Keratinocyte (primary cell): ENCODE measurements around the gene BBOX1. TPM values are rescaled to one million over a fixed set of nuclear protein-coding genes. Genes with fewer than 3 reads are reported as not detected.

Experiments used
- DNase-seq: peaks from one replicate; pipeline ENCODE4 v3.0.0-alpha.2; 2011; ENCODE audit warnings: low read depth, missing footprints, low spot score
- FAIRE-seq: peaks from 2 replicates; lab custom pipeline; 2011; peaks lifted over from hg19 to GRCh38; lab: Jason Lieb, UNC
- H2AFZ ChIP-seq: 2 replicates; pipeline ENCODE4 v1.6.0; 2012; ENCODE audit warnings: low read length, control low read depth, inconsistent platforms; ENCODE audit not compliant: control insufficient read depth
- H3K27ac ChIP-seq: 2 replicates; pipeline ENCODE4 v1.5.1; 2011; ENCODE audit warnings: low read length; ENCODE audit not compliant: control insufficient read depth, insufficient read depth
- H3K27me3 ChIP-seq: 3 replicates; pipeline ENCODE4 v1.6.0; 2011; ENCODE audit warnings: low read length; ENCODE audit not compliant: control insufficient read depth, insufficient read depth; ENCODE audit errors: extremely low read depth
- H3K36me3 ChIP-seq, 2 experiments: 2 replicates in 1 of 2; 3 replicates in 1 of 2; pipeline ENCODE4 v1.5.1; 2011; ENCODE audit warnings: low read length in 2 of 2, mild to moderate bottlenecking in 1 of 2; ENCODE audit not compliant: control insufficient read depth in 2 of 2, insufficient read depth in 2 of 2; ENCODE audit errors: extremely low read depth in 1 of 2
- H3K4me1 ChIP-seq: 3 replicates; pipeline ENCODE4 v1.5.1; 2011; ENCODE audit warnings: low read length; ENCODE audit not compliant: control insufficient read depth, insufficient read depth; ENCODE audit errors: extremely low read depth
- H3K4me2 ChIP-seq: 3 replicates; pipeline ENCODE4 v1.6.0; 2011; ENCODE audit warnings: low read depth, low read length; ENCODE audit not compliant: control insufficient read depth, insufficient read depth; ENCODE audit errors: extremely low read depth
- H3K4me3 ChIP-seq, 3 experiments: fragments of 200-600 bp in 1 of 3; sonication (generic) in 1 of 3; 2 replicates in 2 of 3; 3 replicates in 1 of 3; pipeline ENCODE4 v1.5.1; 2011 to 2016; ENCODE audit warnings: low read length in 3 of 3, mild to moderate bottlenecking in 3 of 3, control low read depth in 2 of 3, inconsistent platforms in 1 of 3, low read depth in 1 of 3, mixed read lengths in 1 of 3, mixed run types in 1 of 3, moderate library complexity in 1 of 3; ENCODE audit not compliant: control insufficient read depth in 2 of 3, insufficient read depth in 2 of 3; ENCODE audit errors: extremely low read depth in 1 of 3
- H3K79me2 ChIP-seq: 2 replicates; pipeline ENCODE4 v1.6.0; 2012; ENCODE audit warnings: low read length; ENCODE audit not compliant: control insufficient read depth, insufficient read depth
- H3K9ac ChIP-seq: 3 replicates; pipeline ENCODE4 v1.6.0; 2011; ENCODE audit warnings: low read length; ENCODE audit not compliant: control insufficient read depth, insufficient read depth; ENCODE audit errors: extremely low read depth
- H3K9me1 ChIP-seq: 3 replicates; pipeline ENCODE4 v1.6.0; 2011; ENCODE audit warnings: low read length; ENCODE audit not compliant: control insufficient read depth, insufficient read depth; ENCODE audit errors: extremely low read depth
- H3K9me3 ChIP-seq: 2 replicates; pipeline ENCODE4 v1.5.1; 2012; ENCODE audit warnings: low read depth, low read length; ENCODE audit not compliant: control insufficient read depth
- H4K20me1 ChIP-seq: 3 replicates; pipeline ENCODE4 v1.6.0; 2011; ENCODE audit warnings: low read length; ENCODE audit not compliant: control insufficient read depth, insufficient read depth; ENCODE audit errors: extremely low read depth
- EZH2 ChIP-seq: IDR thresholded peaks from one replicate; pipeline ENCODE4 v1.6.1; 2012; ENCODE audit warnings: inconsistent platforms, mild to moderate bottlenecking, low read length, moderate library complexity
- dilution Hi-C: fragments of 300-500 bp; cut with MboI; formaldehyde crosslinking; loops from one replicate; pipeline ENCODE4 v1.7.0; 2020; ENCODE audit warnings: low sequenced_read_pairs; ENCODE audit not compliant: extremely low pct_ligation_motif_present
- polyA plus RNA-seq, 5 experiments: library from polyadenylated mRNA; depleted of rRNA in 3 of 5; stranded (reverse) in 3 of 5; stranded (forward) in 1 of 5; unstranded in 1 of 5; fragments of >200 nt; gene quantifications; 1 replicate in 1 of 5; 2 replicates in 3 of 5; 3 replicates in 1 of 5; pipeline versions ENCODE4 v1.2.1 to v1.2.3, GENCODE V29; 2011 to 2012; ENCODE audit warnings: missing spikeins in 2 of 5, low read depth in 1 of 5, low replicate concordance in 1 of 5
- TF ChIP-seq, protein P1 (sequence below), 3 experiments: IDR thresholded peaks in 1 of 3; conservative IDR thresholded peaks in 1 of 3; optimal IDR thresholded peaks in 1 of 3; 2 replicates in 2 of 3; 3 replicates in 1 of 3; pipeline versions ENCODE3 to v1.5.1; 2011; ENCODE audit warnings: low read length in 3 of 3, mild to moderate bottlenecking in 3 of 3, moderate library complexity in 2 of 3, control low read depth in 1 of 3, inconsistent platforms in 1 of 3; ENCODE audit not compliant: insufficient read depth in 2 of 3; ENCODE audit errors: extremely low read depth in 1 of 3

Gene BBOX1
- polyA plus RNA-seq, 1 donor (not counting 4 experiments of a cell fraction or from before 2014, with no cell fraction given): 2.4 TPM

DNA sequence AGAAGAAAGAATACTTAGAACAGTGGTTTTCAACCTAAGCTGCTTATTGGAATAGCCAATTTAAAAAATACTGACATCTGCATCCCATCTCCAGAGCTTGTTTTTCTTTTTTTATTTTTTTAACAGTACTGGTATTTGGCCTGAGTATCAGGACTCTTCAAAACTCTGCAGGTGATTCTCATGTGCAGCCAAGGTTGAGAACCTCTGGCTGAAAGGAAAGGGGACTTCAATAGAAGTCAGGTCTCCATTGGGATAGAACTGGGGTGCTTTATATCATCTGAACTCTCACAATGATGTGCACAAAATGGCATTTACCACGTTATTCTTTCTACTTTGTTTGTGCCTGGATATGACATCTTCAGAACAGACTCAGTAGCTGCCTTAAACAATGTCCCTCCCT lies 55.3 kb downstream of the BBOX1 start:
- no peaks in the 10 kb centered on the region for H4K20me1 ChIP-seq
- no peak for TF ChIP-seq EZH2
- TF ChIP-seq, protein P1, sequence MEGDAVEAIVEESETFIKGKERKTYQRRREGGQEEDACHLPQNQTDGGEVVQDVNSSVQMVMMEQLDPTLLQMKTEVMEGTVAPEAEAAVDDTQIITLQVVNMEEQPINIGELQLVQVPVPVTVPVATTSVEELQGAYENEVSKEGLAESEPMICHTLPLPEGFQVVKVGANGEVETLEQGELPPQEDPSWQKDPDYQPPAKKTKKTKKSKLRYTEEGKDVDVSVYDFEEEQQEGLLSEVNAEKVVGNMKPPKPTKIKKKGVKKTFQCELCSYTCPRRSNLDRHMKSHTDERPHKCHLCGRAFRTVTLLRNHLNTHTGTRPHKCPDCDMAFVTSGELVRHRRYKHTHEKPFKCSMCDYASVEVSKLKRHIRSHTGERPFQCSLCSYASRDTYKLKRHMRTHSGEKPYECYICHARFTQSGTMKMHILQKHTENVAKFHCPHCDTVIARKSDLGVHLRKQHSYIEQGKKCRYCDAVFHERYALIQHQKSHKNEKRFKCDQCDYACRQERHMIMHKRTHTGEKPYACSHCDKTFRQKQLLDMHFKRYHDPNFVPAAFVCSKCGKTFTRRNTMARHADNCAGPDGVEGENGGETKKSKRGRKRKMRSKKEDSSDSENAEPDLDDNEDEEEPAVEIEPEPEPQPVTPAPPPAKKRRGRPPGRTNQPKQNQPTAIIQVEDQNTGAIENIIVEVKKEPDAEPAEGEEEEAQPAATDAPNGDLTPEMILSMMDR (optimal IDR thresholded peaks at IDR 0.05 in 1 of 3, IDR thresholded peaks at IDR 0.05 in 1 of 3, conservative IDR thresholded peaks at IDR 0.05 in 1 of 3; ENCODE audit: extremely low read depth in 1 of 3, insufficient read depth in 2 of 3, low read length in 3 of 3): no peak
- FAIRE-seq: no peak
- H3K4me2 ChIP-seq: no peak overlapping the region
- DNase-seq: no peak
- H3K9ac ChIP-seq: no peak overlapping the region
- H3K4me1 ChIP-seq: no peaks in the 10 kb centered on the region
- no peak overlapping the region for H2AFZ ChIP-seq
- H3K9me3 ChIP-seq: no peaks in the 10 kb centered on the region
- no peaks in the 10 kb centered on the region for H3K9me1 ChIP-seq
- H3K79me2 ChIP-seq: no peaks in the 10 kb centered on the region
- dilution Hi-C loops: no loop called here
- H3K36me3 ChIP-seq: no peaks in the 10 kb centered on the region
- no peak overlapping the region for H3K4me3 ChIP-seq
- H3K27me3 ChIP-seq: no peaks in the 10 kb centered on the region
- no peak overlapping the region for H3K27ac ChIP-seq

DNA sequence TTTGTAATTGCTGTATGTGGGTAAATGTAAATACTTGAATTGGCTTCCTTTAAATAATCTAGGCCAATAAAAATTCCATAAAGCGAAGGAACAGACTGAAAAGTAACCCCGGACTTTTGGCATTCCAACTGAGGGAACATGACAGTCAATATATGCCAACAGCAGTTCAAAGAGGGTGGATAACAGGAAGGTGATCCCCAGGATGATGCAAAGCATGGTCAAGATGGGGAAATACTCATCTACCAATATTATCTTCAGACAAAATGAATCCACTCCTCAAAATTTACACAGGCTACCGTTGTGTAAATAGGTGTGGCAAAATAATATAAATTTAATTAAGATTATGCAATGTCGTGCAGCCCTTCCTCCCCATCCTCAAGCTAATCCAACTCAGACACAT lies 56.9 kb downstream of the BBOX1 start:
- Histone ChIP-seq H3K4me3 (no peak overlapping the region), H3K27ac (no peak overlapping the region), H4K20me1 (no peaks in the 10 kb centered on the region), H2AFZ (no peak overlapping the region), H3K79me2 (no peaks in the 10 kb centered on the region), H3K9me1 (no peaks in the 10 kb centered on the region), H3K9me3 (no peaks in the 10 kb centered on the region), H3K27me3 (no peaks in the 10 kb centered on the region), H3K9ac (no peak overlapping the region), H3K36me3 (no peaks in the 10 kb centered on the region), H3K4me2 (no peak overlapping the region), H3K4me1 (no peaks in the 10 kb centered on the region)
- no peak for FAIRE-seq
- no peak for TF ChIP-seq EZH2
- TF ChIP-seq, protein P1 (optimal IDR thresholded peaks at IDR 0.05 in 1 of 3, IDR thresholded peaks at IDR 0.05 in 1 of 3, conservative IDR thresholded peaks at IDR 0.05 in 1 of 3; ENCODE audit: extremely low read depth in 1 of 3, insufficient read depth in 2 of 3, low read length in 3 of 3): no peak
- DNase-seq: no peak
- dilution Hi-C loops: no loop called here
